C4-2B (cell line): Measurements from ENCODE around the gene PRXL2A.

ENCODE experiments used
- ZFX ChIP-seq: fragments of 450-650 bp; IDR thresholded peaks from 2 replicates; pipeline ENCODE4 v1.6.1; 2017
- TF ChIP-seq, protein P1 (sequence below): fragments of 450-650 bp; conservative IDR thresholded peaks from 2 replicates; pipeline ENCODE4 v1.5.1; 2017; ENCODE audit warnings: mild to moderate bottlenecking

DNA sequence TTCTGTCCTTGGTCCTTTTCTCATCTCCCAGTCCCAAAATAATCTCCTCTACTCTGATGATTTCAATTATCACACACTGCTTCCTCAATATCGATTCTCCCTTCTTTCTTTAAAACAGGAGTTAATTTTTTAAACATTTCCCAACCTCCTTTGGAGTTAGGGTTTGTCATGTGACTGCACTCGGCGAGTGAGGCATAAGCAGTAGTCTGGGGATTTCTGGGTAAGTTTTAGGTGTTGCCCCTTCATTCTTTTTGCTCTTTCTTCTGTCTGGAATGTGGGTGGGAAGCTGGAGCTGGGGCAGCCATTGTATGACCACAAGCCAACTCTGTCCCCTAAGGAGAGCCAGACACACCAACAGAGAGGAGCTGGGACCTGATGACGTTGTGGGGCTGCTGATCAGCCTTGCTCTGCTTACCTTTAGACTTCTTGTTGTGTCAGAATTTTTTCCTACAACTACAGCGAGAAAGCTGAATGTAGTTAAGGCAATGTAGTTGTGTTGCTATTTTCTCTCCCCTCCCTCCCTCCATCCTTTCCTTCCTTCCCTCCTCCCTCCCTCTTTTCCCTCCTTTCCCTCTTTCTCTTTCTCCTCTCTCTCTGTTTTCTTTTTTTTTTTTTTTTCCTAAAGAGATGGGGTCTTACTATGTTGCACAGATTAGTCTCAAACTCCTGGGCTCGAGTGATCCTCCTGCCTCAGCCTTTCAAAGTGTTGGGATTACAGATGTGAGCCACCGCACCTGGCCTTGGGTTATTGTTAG, 39.3 kb downstream of the PRXL2A start:
- TF ChIP-seq, protein P1, sequence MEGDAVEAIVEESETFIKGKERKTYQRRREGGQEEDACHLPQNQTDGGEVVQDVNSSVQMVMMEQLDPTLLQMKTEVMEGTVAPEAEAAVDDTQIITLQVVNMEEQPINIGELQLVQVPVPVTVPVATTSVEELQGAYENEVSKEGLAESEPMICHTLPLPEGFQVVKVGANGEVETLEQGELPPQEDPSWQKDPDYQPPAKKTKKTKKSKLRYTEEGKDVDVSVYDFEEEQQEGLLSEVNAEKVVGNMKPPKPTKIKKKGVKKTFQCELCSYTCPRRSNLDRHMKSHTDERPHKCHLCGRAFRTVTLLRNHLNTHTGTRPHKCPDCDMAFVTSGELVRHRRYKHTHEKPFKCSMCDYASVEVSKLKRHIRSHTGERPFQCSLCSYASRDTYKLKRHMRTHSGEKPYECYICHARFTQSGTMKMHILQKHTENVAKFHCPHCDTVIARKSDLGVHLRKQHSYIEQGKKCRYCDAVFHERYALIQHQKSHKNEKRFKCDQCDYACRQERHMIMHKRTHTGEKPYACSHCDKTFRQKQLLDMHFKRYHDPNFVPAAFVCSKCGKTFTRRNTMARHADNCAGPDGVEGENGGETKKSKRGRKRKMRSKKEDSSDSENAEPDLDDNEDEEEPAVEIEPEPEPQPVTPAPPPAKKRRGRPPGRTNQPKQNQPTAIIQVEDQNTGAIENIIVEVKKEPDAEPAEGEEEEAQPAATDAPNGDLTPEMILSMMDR = no peak
- no peak for TF ChIP-seq ZFX
